A375 (cell line): ENCODE results near the gene GID4. TPM values are rescaled to one million over a fixed set of nuclear protein-coding genes. Genes with fewer than 3 reads are reported as not detected.

ENCODE experiments used
- total RNA-seq: library from RNA; depleted of rRNA; stranded (reverse); fragments of >200 nt; shearing (Covaris generic); gene quantifications from 2 replicates; pipeline ENCODE4 v1.2.3, GENCODE V29; 2014; rRNA removed

The GID4 gene
- total RNA-seq = 6.3 and 8.3 TPM in 2 replicates

GRCh38 chr17:18038861-18039534, at the start of gene GID4, which contains the start of gene ATPAF2:
Gene GID4, plus strand, starts transcription at chr17:18039408. Its CDS starts 57 bp downstream, at chr17:18039465.
Gene ATPAF2, minus strand, starts transcription at chr17:18039168. Its CDS starts 155 bp downstream, at chr17:18039013.

GRCh38 chr17:18087610-18088491, 48.6 kb downstream of the GID4 start, which contains the start of gene DRG2:
Gene DRG2, plus strand, starts transcription at chr17:18087948. Its CDS starts 76 bp downstream, at chr17:18088024.

GRCh38 chr17:18108401-18109312, 69.4 kb downstream of the GID4 start, which contains the start of gene MYO15A:
Gene MYO15A, plus strand, starts transcription at chr17:18108756. Its CDS starts 10,045 bp downstream, at chr17:18118801.

Other genes starting within 250 kb of the GID4 start
- 160 and 183 TPM in 2 replicates for gene SREBF1, start 202.4 kb upstream of the GID4 start, total RNA-seq
- 36.7 and 40.4 TPM in 2 replicates for gene TOM1L2, start 67.0 kb upstream of the GID4 start, total RNA-seq
- gene DRC3, start 66.5 kb upstream of the GID4 start, total RNA-seq = 2.0 and 2.9 TPM in 2 replicates
- 27.6 and 32.7 TPM in 2 replicates for gene ATPAF2, start 240 bp upstream of the GID4 start, total RNA-seq
- gene DRG2, start 48.5 kb downstream of the GID4 start, total RNA-seq = 55.4 and 59.4 TPM in 2 replicates
- gene MYO15A, start 69.3 kb downstream of the GID4 start, total RNA-seq = 0.27 and 0.41 TPM in 2 replicates
- 61.4 TPM in 2 replicates for gene ALKBH5, start 144.4 kb downstream of the GID4 start, total RNA-seq
- 23.5 and 26.6 TPM in 2 replicates for gene LLGL1, start 186.2 kb downstream of the GID4 start, total RNA-seq
- gene FLII, start 219.3 kb downstream of the GID4 start, total RNA-seq = 212 and 214 TPM in 2 replicates
- gene MIEF2, start 221.3 kb downstream of the GID4 start, total RNA-seq = 8.5 and 20.4 TPM in 2 replicates